Smooth muscle cell (in vitro differentiated cells): Measurements from ENCODE around the gene TBC1D10A. TPM values are rescaled to one million over a fixed set of nuclear protein-coding genes. Genes with fewer than 3 reads are reported as not detected.
A peak's percentile ranks its signal among the peaks of the same experiment; 100 is the strongest.

ENCODE experiments used
- DNase-seq: peaks from one replicate; lab custom pipeline; 2025; ENCODE audit not compliant: unreplicated experiment; lab: John Stamatoyannopoulos, UW
- H2AFZ ChIP-seq: fragments of 200-600 bp; sonication (generic); 2 replicates; pipeline ENCODE4 v1.6.0; 2016; ENCODE audit warnings: antibody characterized with exemption, low read depth, mild to moderate bottlenecking
- H3F3A ChIP-seq: fragments of 200-600 bp; sonication (generic); 2 replicates; pipeline ENCODE4 v1.6.0; 2017; ENCODE audit warnings: antibody characterized with exemption, low read depth
- H3K27ac ChIP-seq: fragments of 200-600 bp; sonication (generic); 2 replicates; pipeline ENCODE4 v1.5.1; 2016; ENCODE audit warnings: low read depth, mild to moderate bottlenecking
- H3K27me3 ChIP-seq: fragments of 200-600 bp; sonication (generic); 2 replicates; pipeline ENCODE4 v1.6.1; 2016; ENCODE audit warnings: low read depth, mild to moderate bottlenecking
- H3K36me3 ChIP-seq: fragments of 200-600 bp; sonication (generic); 2 replicates; pipeline ENCODE4 v1.5.1; 2016; ENCODE audit warnings: low read depth
- H3K4me1 ChIP-seq: fragments of 200-600 bp; sonication (generic); 2 replicates; pipeline ENCODE4 v1.5.1; 2016; ENCODE audit warnings: low read depth
- H3K4me2 ChIP-seq: fragments of 200-600 bp; sonication (generic); 2 replicates; pipeline ENCODE4 v1.6.0; 2016; ENCODE audit warnings: mild to moderate bottlenecking
- H3K4me3 ChIP-seq: fragments of 200-600 bp; sonication (generic); 2 replicates; pipeline ENCODE4 v1.5.1; 2016; ENCODE audit warnings: mild to moderate bottlenecking
- H3K79me2 ChIP-seq: fragments of 200-600 bp; sonication (generic); 2 replicates; pipeline ENCODE4 v1.6.0; 2016; ENCODE audit warnings: low read depth, mild to moderate bottlenecking
- H3K9ac ChIP-seq: fragments of 200-600 bp; sonication (generic); 2 replicates; pipeline ENCODE4 v1.6.0; 2016; ENCODE audit warnings: low read depth
- H3K9me3 ChIP-seq: fragments of 200-600 bp; sonication (generic); replicated peaks from 2 replicates; pipeline ENCODE4 v1.5.1; 2016; ENCODE audit warnings: low read depth
- H4K20me1 ChIP-seq: fragments of 200-600 bp; sonication (generic); 2 replicates; pipeline ENCODE4 v1.6.0; 2016; ENCODE audit warnings: low read depth
- WGBS: methylation state at CpG from one replicate; pipeline ENCODE4 v1.1.7; 2016; ENCODE audit warnings: low lambda C conversion rate; 5-methylcytosine and 5-hydroxymethylcytosine counted together
- polyA plus RNA-seq: library from polyadenylated mRNA; unstranded; fragments of >200 nt; fragmentation: Nextera tagmentation; extraction: Ambion mirVana; gene quantifications from 2 replicates; pipeline ENCODE4 v1.2.1, GENCODE V29; 2016
- total RNA-seq: library from RNA; depleted of rRNA; stranded (reverse); fragments of >200 nt; gene quantifications from 2 replicates; pipeline ENCODE4 v1.2.3, GENCODE V29; 2014
- TF ChIP-seq, protein P1 (sequence below): fragments of 200-600 bp; sonication (generic); IDR thresholded peaks from 2 replicates; pipeline ENCODE4 v1.5.1; 2017; ENCODE audit warnings: borderline replicate concordance, mild to moderate bottlenecking, antibody characterized with exemption; ENCODE audit not compliant: insufficient read depth, poor library complexity, severe bottlenecking

The TBC1D10A gene
- total and polyA plus RNA-seq, 2 experiments from 2014 or later, result 16.8 to 51.1 TPM

DNA sequence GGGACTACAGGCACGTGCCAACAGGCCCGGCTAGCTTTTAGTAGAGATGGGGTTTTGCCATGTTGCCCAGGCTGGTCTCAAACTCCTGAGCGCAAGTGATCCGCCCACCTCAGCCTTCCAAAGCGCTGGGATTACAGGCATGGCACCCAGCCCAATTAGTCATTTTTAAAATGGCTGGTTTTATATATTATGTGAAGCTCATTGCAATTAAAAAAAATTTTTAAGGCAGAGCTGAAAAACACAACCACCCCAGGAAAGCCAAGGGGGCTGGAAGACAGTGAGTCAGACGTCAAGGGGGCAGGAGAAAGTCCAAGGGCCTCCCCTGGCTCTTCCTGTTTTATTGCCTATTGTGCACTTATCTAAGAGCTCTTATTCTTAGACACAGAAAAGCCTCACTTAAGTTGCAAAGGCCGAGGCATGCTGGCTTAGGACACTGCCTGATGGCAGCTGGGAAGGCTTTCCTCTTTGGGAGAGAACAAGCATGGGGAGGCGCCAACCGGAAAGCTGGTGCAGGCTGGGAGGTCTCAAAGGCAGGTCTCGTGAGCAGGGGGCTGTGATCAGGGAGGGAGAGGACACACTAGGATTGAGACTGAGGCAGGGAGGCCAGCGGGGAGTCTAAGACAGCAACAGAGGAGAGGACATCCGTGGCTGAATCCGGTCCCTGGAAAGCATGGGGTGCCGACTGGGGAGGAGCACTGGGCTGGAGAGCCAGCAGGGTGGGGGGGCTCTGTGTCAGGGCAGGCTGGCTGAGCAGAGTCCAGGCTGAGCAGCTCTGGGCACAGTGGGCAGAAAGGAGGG lies 49.0 kb downstream of the TBC1D10A start:
- Histone ChIP-seq H3F3A (peaks cover 4% of the 10 kb centered on the region), H3K27ac (peak overlapping the region; percentile 74), H3K36me3 (no peaks in the 10 kb centered on the region), H3K9ac (no peak overlapping the region), H3K4me1 (peaks cover 7% of the 10 kb centered on the region), H2AFZ (no peak overlapping the region), H3K27me3 (no peaks in the 10 kb centered on the region), H4K20me1 (no peaks in the 10 kb centered on the region), H3K79me2 (no peaks in the 10 kb centered on the region), H3K4me2 (peak overlapping the region; percentile 43), H3K4me3 (no peak overlapping the region), H3K9me3 (no peaks in the 10 kb centered on the region)
- DNase-seq, result no peak
- 50% methylated on average over 14 of the region's 14 CpGs for WGBS
- TF ChIP-seq, protein P1, sequence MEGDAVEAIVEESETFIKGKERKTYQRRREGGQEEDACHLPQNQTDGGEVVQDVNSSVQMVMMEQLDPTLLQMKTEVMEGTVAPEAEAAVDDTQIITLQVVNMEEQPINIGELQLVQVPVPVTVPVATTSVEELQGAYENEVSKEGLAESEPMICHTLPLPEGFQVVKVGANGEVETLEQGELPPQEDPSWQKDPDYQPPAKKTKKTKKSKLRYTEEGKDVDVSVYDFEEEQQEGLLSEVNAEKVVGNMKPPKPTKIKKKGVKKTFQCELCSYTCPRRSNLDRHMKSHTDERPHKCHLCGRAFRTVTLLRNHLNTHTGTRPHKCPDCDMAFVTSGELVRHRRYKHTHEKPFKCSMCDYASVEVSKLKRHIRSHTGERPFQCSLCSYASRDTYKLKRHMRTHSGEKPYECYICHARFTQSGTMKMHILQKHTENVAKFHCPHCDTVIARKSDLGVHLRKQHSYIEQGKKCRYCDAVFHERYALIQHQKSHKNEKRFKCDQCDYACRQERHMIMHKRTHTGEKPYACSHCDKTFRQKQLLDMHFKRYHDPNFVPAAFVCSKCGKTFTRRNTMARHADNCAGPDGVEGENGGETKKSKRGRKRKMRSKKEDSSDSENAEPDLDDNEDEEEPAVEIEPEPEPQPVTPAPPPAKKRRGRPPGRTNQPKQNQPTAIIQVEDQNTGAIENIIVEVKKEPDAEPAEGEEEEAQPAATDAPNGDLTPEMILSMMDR, result no peak

DNA sequence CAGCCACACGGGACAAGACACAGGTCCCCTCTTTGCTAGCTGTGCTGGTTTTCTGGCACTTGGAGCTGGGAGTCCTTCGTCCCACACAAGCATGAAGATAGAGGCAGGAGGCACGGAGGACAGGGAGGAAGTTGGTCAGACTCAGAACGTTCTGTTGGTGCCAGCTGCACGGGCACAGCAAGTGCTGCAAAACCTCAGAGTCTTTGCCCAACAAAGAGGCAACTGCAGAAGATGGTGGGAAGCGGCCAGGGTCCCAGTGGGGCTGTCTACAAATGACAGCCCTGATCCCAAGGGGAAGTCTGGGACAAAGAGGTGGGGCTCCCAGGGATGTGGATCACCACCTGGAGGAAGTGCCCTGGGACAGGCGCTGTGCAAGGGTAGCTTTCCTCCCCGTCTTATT lies 50.7 kb downstream of the TBC1D10A start:
- no peak overlapping the region for H3K4me2 ChIP-seq
- H4K20me1 ChIP-seq, result no peaks in the 10 kb centered on the region
- H3K36me3 ChIP-seq, result no peaks in the 10 kb centered on the region
- no peak overlapping the region for H2AFZ ChIP-seq
- no peak for DNase-seq
- H3K9me3 ChIP-seq, result no peaks in the 10 kb centered on the region
- TF ChIP-seq, protein P1, result no peak
- H3K4me1 ChIP-seq, result peaks cover 7% of the 10 kb centered on the region
- no peaks in the 10 kb centered on the region for H3K79me2 ChIP-seq
- no peak overlapping the region for H3K27ac ChIP-seq
- no peak overlapping the region for H3K9ac ChIP-seq
- no peaks in the 10 kb centered on the region for H3K27me3 ChIP-seq
- 92% methylated on average over 8 of the region's 8 CpGs for WGBS
- peaks cover 4% of the 10 kb centered on the region for H3F3A ChIP-seq
- H3K4me3 ChIP-seq, result no peak overlapping the region

DNA sequence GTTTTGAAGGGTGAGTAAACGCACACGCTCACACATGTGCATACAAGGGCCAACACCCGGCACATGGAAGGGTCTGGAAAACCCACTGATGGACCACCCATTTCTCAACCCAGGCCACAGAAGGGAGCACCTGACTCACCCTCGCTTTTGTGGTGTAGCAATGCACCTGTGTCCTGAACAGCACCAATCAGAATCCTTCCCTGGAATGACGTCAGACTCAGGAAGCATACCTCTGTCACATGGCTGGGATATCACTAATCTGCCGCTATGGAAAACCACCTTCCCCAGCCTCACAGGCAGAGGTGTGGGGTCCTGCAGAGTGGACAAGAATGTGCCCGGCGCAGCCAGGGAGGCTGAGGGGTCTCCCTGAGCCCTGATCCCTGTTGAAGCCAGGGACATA lies 51.1 kb downstream of the TBC1D10A start:
- no peaks in the 10 kb centered on the region for H4K20me1 ChIP-seq
- H3K9me3 ChIP-seq, result no peaks in the 10 kb centered on the region
- H3K36me3 ChIP-seq, result no peaks in the 10 kb centered on the region
- H3K4me1 ChIP-seq, result peaks cover 7% of the 10 kb centered on the region
- no peak overlapping the region for H3K4me3 ChIP-seq
- TF ChIP-seq, protein P1, result no peak
- no peaks in the 10 kb centered on the region for H3K79me2 ChIP-seq
- no peak overlapping the region for H3K9ac ChIP-seq
- H3K27ac ChIP-seq, result no peak overlapping the region
- no peak overlapping the region for H3K4me2 ChIP-seq
- DNase-seq, result no peak
- 78% methylated on average over 8 of the region's 8 CpGs for WGBS
- peaks cover 4% of the 10 kb centered on the region for H3F3A ChIP-seq
- H2AFZ ChIP-seq, result no peak overlapping the region
- no peaks in the 10 kb centered on the region for H3K27me3 ChIP-seq

DNA sequence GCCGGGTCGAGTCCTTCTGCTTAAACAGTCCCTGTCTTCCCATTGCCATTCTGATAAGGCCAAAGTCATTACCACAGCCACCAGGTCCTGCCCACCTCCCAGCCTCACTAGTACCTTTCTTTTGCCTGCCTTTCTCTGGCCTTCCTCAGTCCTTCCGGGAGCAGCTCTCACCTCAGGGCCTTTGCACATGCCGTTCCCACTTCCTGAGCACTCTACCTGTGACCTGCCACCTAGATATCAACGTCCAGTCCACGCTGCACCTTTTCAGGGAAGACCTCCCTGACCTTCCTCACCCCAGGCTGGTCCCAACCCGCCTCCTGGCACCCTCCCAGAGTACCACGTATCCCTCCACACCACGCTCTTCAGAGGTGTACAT lies 52.3 kb downstream of the TBC1D10A start:
- Histone ChIP-seq H3F3A (no peaks in the 10 kb centered on the region), H3K9me3 (no peaks in the 10 kb centered on the region), H3K36me3 (no peaks in the 10 kb centered on the region), H3K4me3 (no peak overlapping the region), H3K27me3 (no peaks in the 10 kb centered on the region), H4K20me1 (no peaks in the 10 kb centered on the region), H3K27ac (no peak overlapping the region), H3K4me1 (peaks cover 7% of the 10 kb centered on the region), H3K9ac (no peak overlapping the region), H2AFZ (no peak overlapping the region), H3K4me2 (no peak overlapping the region), H3K79me2 (no peaks in the 10 kb centered on the region)
- TF ChIP-seq, protein P1, result no peak
- WGBS, result 97% methylated on average over 8 of the region's 9 CpGs
- DNase-seq, result no peak
